ENCODE data around the gene MYO15A.

DNA sequence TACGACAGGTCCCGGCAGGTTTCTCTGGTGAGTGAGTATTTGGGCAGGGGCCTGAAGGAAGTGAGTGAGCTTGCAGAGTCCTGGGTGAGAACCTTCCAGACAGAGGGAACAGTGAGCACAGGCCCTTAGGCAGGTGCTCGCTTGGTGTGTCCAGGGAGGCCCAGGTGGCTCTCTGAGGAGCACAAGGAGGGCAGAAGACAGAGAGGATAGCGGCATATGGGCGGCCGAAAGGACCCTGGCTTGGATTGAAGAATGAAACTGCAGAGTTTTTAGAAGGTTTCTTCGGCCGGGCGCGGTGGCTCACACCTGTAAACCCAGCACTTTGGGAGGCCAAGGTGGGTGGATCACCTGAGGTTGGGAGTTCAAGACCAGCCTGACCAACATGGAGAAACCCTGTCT is 14.1 kb upstream of the MYO15A start:
- TF ChIP-seq ZNF558 (tag by site-specific recombination; IDR thresholded peaks at IDR 0.05) (no peak), ZBTB7A (tag by site-specific recombination; IDR thresholded peaks at IDR 0.05; ENCODE audit: low read depth) (no peak), MYNN (tag by site-specific recombination; IDR thresholded peaks at IDR 0.05; ENCODE audit: borderline replicate concordance) (no peak), ZNF184 (tag by site-specific recombination; IDR thresholded peaks at IDR 0.05) (no peak), ZNF133 (tag by site-specific recombination; IDR thresholded peaks at IDR 0.05) (no peak), ZNF2 (tag by site-specific recombination; IDR thresholded peaks at IDR 0.05) (no peak), ZNF138 (tag by site-specific recombination; IDR thresholded peaks at IDR 0.05; ENCODE audit: borderline replicate concordance) (no peak), OSR2 (tag by site-specific recombination; IDR thresholded peaks at IDR 0.05) (no peak)
- TF ChIP-seq, protein P1, sequence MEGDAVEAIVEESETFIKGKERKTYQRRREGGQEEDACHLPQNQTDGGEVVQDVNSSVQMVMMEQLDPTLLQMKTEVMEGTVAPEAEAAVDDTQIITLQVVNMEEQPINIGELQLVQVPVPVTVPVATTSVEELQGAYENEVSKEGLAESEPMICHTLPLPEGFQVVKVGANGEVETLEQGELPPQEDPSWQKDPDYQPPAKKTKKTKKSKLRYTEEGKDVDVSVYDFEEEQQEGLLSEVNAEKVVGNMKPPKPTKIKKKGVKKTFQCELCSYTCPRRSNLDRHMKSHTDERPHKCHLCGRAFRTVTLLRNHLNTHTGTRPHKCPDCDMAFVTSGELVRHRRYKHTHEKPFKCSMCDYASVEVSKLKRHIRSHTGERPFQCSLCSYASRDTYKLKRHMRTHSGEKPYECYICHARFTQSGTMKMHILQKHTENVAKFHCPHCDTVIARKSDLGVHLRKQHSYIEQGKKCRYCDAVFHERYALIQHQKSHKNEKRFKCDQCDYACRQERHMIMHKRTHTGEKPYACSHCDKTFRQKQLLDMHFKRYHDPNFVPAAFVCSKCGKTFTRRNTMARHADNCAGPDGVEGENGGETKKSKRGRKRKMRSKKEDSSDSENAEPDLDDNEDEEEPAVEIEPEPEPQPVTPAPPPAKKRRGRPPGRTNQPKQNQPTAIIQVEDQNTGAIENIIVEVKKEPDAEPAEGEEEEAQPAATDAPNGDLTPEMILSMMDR (tag by site-specific recombination; IDR thresholded peaks at IDR 0.05) = no peak; the same call in 1 of the 2 replicates
- TF ChIP-seq, protein P2, sequence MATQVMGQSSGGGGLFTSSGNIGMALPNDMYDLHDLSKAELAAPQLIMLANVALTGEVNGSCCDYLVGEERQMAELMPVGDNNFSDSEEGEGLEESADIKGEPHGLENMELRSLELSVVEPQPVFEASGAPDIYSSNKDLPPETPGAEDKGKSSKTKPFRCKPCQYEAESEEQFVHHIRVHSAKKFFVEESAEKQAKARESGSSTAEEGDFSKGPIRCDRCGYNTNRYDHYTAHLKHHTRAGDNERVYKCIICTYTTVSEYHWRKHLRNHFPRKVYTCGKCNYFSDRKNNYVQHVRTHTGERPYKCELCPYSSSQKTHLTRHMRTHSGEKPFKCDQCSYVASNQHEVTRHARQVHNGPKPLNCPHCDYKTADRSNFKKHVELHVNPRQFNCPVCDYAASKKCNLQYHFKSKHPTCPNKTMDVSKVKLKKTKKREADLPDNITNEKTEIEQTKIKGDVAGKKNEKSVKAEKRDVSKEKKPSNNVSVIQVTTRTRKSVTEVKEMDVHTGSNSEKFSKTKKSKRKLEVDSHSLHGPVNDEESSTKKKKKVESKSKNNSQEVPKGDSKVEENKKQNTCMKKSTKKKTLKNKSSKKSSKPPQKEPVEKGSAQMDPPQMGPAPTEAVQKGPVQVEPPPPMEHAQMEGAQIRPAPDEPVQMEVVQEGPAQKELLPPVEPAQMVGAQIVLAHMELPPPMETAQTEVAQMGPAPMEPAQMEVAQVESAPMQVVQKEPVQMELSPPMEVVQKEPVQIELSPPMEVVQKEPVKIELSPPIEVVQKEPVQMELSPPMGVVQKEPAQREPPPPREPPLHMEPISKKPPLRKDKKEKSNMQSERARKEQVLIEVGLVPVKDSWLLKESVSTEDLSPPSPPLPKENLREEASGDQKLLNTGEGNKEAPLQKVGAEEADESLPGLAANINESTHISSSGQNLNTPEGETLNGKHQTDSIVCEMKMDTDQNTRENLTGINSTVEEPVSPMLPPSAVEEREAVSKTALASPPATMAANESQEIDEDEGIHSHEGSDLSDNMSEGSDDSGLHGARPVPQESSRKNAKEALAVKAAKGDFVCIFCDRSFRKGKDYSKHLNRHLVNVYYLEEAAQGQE (tag by site-specific recombination; IDR thresholded peaks at IDR 0.05) = no peak
- TF ChIP-seq, protein P3, sequence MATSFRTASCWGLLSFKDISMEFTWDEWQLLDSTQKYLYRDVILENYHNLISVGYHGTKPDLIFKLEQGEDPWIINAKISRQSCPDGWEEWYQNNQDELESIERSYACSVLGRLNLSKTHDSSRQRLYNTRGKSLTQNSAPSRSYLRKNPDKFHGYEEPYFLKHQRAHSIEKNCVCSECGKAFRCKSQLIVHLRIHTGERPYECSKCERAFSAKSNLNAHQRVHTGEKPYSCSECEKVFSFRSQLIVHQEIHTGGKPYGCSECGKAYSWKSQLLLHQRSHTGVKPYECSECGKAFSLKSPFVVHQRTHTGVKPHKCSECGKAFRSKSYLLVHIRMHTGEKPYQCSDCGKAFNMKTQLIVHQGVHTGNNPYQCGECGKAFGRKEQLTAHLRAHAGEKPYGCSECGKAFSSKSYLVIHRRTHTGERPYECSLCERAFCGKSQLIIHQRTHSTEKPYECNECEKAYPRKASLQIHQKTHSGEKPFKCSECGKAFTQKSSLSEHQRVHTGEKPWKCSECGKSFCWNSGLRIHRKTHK (tag by site-specific recombination; IDR thresholded peaks at IDR 0.05) = no peak
- TF ChIP-seq, protein P4, sequence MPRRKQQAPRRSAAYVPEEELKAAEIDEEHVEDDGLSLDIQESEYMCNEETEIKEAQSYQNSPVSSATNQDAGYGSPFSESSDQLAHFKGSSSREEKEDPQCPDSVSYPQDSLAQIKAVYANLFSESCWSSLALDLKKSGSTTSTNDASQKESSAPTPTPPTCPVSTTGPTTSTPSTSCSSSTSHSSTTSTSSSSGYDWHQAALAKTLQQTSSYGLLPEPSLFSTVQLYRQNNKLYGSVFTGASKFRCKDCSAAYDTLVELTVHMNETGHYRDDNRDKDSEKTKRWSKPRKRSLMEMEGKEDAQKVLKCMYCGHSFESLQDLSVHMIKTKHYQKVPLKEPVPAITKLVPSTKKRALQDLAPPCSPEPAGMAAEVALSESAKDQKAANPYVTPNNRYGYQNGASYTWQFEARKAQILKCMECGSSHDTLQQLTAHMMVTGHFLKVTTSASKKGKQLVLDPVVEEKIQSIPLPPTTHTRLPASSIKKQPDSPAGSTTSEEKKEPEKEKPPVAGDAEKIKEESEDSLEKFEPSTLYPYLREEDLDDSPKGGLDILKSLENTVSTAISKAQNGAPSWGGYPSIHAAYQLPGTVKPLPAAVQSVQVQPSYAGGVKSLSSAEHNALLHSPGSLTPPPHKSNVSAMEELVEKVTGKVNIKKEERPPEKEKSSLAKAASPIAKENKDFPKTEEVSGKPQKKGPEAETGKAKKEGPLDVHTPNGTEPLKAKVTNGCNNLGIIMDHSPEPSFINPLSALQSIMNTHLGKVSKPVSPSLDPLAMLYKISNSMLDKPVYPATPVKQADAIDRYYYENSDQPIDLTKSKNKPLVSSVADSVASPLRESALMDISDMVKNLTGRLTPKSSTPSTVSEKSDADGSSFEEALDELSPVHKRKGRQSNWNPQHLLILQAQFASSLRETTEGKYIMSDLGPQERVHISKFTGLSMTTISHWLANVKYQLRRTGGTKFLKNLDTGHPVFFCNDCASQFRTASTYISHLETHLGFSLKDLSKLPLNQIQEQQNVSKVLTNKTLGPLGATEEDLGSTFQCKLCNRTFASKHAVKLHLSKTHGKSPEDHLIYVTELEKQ (tag by site-specific recombination; IDR thresholded peaks at IDR 0.05; ENCODE audit: borderline replicate concordance) = no peak
- TF ChIP-seq, protein P5, sequence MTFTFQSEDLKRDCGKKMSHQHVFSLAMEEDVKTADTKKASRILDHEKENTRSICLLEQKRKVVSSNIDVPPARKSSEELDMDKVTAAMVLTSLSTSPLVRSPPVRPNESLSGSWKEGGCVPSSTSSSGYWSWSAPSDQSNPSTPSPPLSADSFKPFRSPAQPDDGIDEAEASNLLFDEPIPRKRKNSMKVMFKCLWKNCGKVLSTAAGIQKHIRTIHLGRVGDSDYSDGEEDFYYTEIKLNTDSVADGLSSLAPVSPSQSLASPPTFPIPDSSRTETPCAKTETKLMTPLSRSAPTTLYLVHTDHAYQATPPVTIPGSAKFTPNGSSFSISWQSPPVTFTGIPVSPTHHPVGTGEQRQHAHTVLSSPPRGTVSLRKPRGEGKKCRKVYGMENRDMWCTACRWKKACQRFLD (tag by site-specific recombination; IDR thresholded peaks at IDR 0.05) = no peak

Data from HEK293 (cell line).